HCT116 (cell line): Measurements from ENCODE around the gene WNK2. TPM values are rescaled to one million over a fixed set of nuclear protein-coding genes. Genes with fewer than 3 reads are reported as not detected.

Experiments
- ATAC-seq: fragments of 200-7000 bp; cut with Tn5 transposase; 2 replicates; pipeline ENCODE4 v1.9.1; 2020; ENCODE audit warnings: mild to moderate bottlenecking, moderate library complexity
- BruUV-seq: library from RNA; stranded (reverse); fragments of 400-500 nt; replicated peaks from 2 replicates; lab custom pipeline; 2021; lab: Mats Ljungman, UMichigan
- CTCF ChIA-PET: fragments of 300-600 bp; sonication (Branson Sonifier 250); formaldehyde crosslinking; loops from one replicate; lab custom pipeline; 2021; ENCODE audit warnings: antibody characterized with exemption; lab: Charles Lee
- POLR2A ChIA-PET: fragments of 300-600, 350-600 bp; sonication (Branson Sonifier 250); formaldehyde crosslinking; loops from one replicate; lab custom pipeline; 2021; ENCODE audit warnings: antibody characterized with exemption; lab: Charles Lee
- RAD21 ChIA-PET, 2 experiments: fragments of 300-600 bp; sonication (Branson Sonifier 250); formaldehyde crosslinking; loops; one replicate each; lab custom pipeline; 2023; ENCODE audit warnings: low total read pairs in 2 of 2; ENCODE audit not compliant: uncharacterized antibody in 2 of 2, unreplicated experiment in 2 of 2, low non-redundant PET in 1 of 2; lab: Charles Lee
- DNase-seq: peaks from one replicate; pipeline ENCODE4 v3.0.0-alpha.2; 2010; ENCODE audit warnings: low read depth, low spot score
- H2AFZ ChIP-seq: fragments of 200-600 bp; shearing (Covaris generic), sonication (generic); 2 replicates; pipeline ENCODE4 v1.6.1; 2017; ENCODE audit warnings: low read depth, mixed run types, mixed read lengths, antibody characterized with exemption, low read length; ENCODE audit not compliant: poor library complexity, severe bottlenecking
- H3K27ac ChIP-seq: 2 replicates; pipeline ENCODE4 v1.5.1; 2012; ENCODE audit warnings: low read depth, low read length
- H3K27me3 ChIP-seq: fragments of 200-600 bp; sonication (generic); 2 replicates; pipeline ENCODE4 v1.6.1; 2016; ENCODE audit warnings: mixed run types, low read length, mixed read lengths; ENCODE audit not compliant: insufficient read depth
- H3K36me3 ChIP-seq, 2 experiments: fragments of 200-500 bp in 1 of 2; fragments of 200-600 bp in 1 of 2; sonication (Bioruptor generic) in 1 of 2; sonication (generic) in 1 of 2; 2 replicates each; pipeline versions ENCODE4 v1.5.1 to v1.6.1; 2014 to 2016; ENCODE audit warnings: low read length in 2 of 2, inconsistent platforms in 1 of 2, mixed read lengths in 1 of 2, mixed run types in 1 of 2; ENCODE audit not compliant: insufficient read depth in 2 of 2, control insufficient read depth in 1 of 2
- H3K4me1 ChIP-seq, 2 experiments: fragments of 200-600 bp in 1 of 2; sonication (generic) in 1 of 2; 2 replicates each; pipeline versions ENCODE4 v1.5.1 to v1.6.1; 2012 to 2017; ENCODE audit warnings: low read length in 2 of 2, inconsistent platforms in 1 of 2, mild to moderate bottlenecking in 1 of 2, mixed read lengths in 1 of 2, mixed run types in 1 of 2, moderate library complexity in 1 of 2; ENCODE audit not compliant: insufficient read depth in 2 of 2, control insufficient read depth in 1 of 2
- H3K4me2 ChIP-seq: fragments of 200-600 bp; sonication (generic); 2 replicates; pipeline ENCODE4 v1.6.1; 2017; ENCODE audit warnings: mixed run types, low read length, mixed read lengths
- H3K4me3 ChIP-seq, 2 experiments: fragments of 200-600 bp in 1 of 2; sonication (generic) in 1 of 2; replicated peaks in 1 of 2; 2 replicates each; pipeline ENCODE4 v1.5.1; 2011 to 2016; ENCODE audit warnings: low read length in 2 of 2, control low read depth in 1 of 2, low read depth in 1 of 2, mild to moderate bottlenecking in 1 of 2, mixed read lengths in 1 of 2, mixed run types in 1 of 2
- H3K79me2 ChIP-seq: fragments of 200-600 bp; sonication (generic); 2 replicates; pipeline ENCODE4 v1.6.1; 2017; ENCODE audit warnings: mild to moderate bottlenecking, mixed run types, low read length, moderate library complexity, mixed read lengths; ENCODE audit not compliant: insufficient read depth
- H3K9ac ChIP-seq: fragments of 200-600 bp; sonication (generic); 2 replicates; pipeline ENCODE4 v1.6.1; 2016; ENCODE audit warnings: low read length, mixed read lengths
- H3K9me2 ChIP-seq: fragments of 200-600 bp; sonication (generic), shearing (Covaris generic); 2 replicates; pipeline ENCODE4 v1.6.1; 2017; ENCODE audit warnings: mixed run types, mild to moderate bottlenecking, moderate library complexity; ENCODE audit not compliant: insufficient read depth
- H3K9me3 ChIP-seq, 2 experiments: fragments of 200-500 bp in 1 of 2; fragments of 200-600 bp in 1 of 2; sonication (Bioruptor generic) in 1 of 2; sonication (generic) in 1 of 2; 2 replicates each; pipeline ENCODE4 v1.6.1; 2014 to 2017; ENCODE audit warnings: low read length in 2 of 2, mixed read lengths in 2 of 2, inconsistent platforms in 1 of 2, low read depth in 1 of 2, mild to moderate bottlenecking in 1 of 2, mixed run types in 1 of 2, moderate library complexity in 1 of 2; ENCODE audit not compliant: control insufficient read depth in 1 of 2, insufficient read depth in 1 of 2
- H4K20me1 ChIP-seq: fragments of 200-600 bp; sonication (generic), shearing (Covaris generic); 2 replicates; pipeline ENCODE4 v1.6.1; 2017; ENCODE audit warnings: mixed run types, mild to moderate bottlenecking, moderate library complexity; ENCODE audit not compliant: insufficient read depth
- ATF3 ChIP-seq: IDR thresholded peaks from 2 replicates; pipeline ENCODE4 v1.6.1; 2012
- CTCF ChIP-seq, 3 experiments: fragments of 200-600 bp in 1 of 3; sonication (generic) in 1 of 3; IDR thresholded peaks in 2 of 3; conservative IDR thresholded peaks in 1 of 3; 2 replicates each; pipeline ENCODE4 v1.5.1; 2012 to 2017; ENCODE audit warnings: low read depth in 2 of 3, low read length in 2 of 3, antibody characterized with exemption in 1 of 3, borderline replicate concordance in 1 of 3, control low read depth in 1 of 3, mild to moderate bottlenecking in 1 of 3, mixed read lengths in 1 of 3, mixed run types in 1 of 3, moderate library complexity in 1 of 3; ENCODE audit not compliant: insufficient read depth in 1 of 3
- EZH2phosphoT487 ChIP-seq: fragments of 200-600 bp; IDR thresholded peaks from 2 replicates; pipeline ENCODE4 v1.6.1; 2018; ENCODE audit warnings: antibody characterized with exemption, borderline replicate concordance
- JUND ChIP-seq: IDR thresholded peaks from 2 replicates; pipeline ENCODE4 v1.6.1; 2012
- POLR2A ChIP-seq: IDR thresholded peaks from 2 replicates; pipeline ENCODE4 v1.7.0; 2011; ENCODE audit warnings: borderline replicate concordance; ENCODE audit not compliant: insufficient read depth, insufficient read length; ENCODE audit errors: extremely low read depth
- RAD21 ChIP-seq: IDR thresholded peaks from 2 replicates; pipeline ENCODE4 v1.6.1; 2012; ENCODE audit warnings: low read depth, mild to moderate bottlenecking
- SP1 ChIP-seq: IDR thresholded peaks from 2 replicates; pipeline ENCODE4 v1.6.1; 2012; ENCODE audit warnings: low read depth
- TCF7L2 ChIP-seq: IDR thresholded peaks from 2 replicates; pipeline ENCODE4 v1.7.0; 2011; ENCODE audit warnings: borderline replicate concordance, inconsistent platforms; ENCODE audit not compliant: insufficient read depth, insufficient read length; ENCODE audit errors: extremely low read depth
- ZBTB33 ChIP-seq: IDR thresholded peaks from 2 replicates; pipeline ENCODE4 v1.6.1; 2011; ENCODE audit warnings: mild to moderate bottlenecking, low read length, moderate library complexity; ENCODE audit not compliant: insufficient replicate concordance; ENCODE audit errors: extremely low read depth
- ZFX ChIP-seq: fragments of 450-650 bp; IDR thresholded peaks from 2 replicates; pipeline ENCODE4 v1.6.1; 2017
- ZNF274 ChIP-seq: fragments of 200-500 bp; sonication (Bioruptor generic); IDR thresholded peaks from 2 replicates; pipeline ENCODE4 v1.6.1; 2014; ENCODE audit warnings: mild to moderate bottlenecking, low read depth, low read length, inconsistent platforms
- intact Hi-C: fragments of 100-400 bp; cut with micrococcal nuclease; formaldehyde crosslinking; loops from 2 replicates; pipeline ENCODE4 v1.10.0; 2022
- total RNA-seq: library from RNA; stranded (reverse); gene quantifications from one replicate; pipeline ENCODE4 v1.2.1, GENCODE V29; 2021; ENCODE audit not compliant: unreplicated experiment
- TF ChIP-seq, protein P1 (sequence below): IDR thresholded peaks from 2 replicates; pipeline ENCODE4 v1.6.1; 2012; ENCODE audit warnings: low read depth
- TF ChIP-seq, protein P2 (sequence below): IDR thresholded peaks from 2 replicates; pipeline ENCODE4 v1.6.1; 2012

Gene WNK2
- total RNA-seq, 1 experiment from 2014 or later: 24.4 TPM

DNA sequence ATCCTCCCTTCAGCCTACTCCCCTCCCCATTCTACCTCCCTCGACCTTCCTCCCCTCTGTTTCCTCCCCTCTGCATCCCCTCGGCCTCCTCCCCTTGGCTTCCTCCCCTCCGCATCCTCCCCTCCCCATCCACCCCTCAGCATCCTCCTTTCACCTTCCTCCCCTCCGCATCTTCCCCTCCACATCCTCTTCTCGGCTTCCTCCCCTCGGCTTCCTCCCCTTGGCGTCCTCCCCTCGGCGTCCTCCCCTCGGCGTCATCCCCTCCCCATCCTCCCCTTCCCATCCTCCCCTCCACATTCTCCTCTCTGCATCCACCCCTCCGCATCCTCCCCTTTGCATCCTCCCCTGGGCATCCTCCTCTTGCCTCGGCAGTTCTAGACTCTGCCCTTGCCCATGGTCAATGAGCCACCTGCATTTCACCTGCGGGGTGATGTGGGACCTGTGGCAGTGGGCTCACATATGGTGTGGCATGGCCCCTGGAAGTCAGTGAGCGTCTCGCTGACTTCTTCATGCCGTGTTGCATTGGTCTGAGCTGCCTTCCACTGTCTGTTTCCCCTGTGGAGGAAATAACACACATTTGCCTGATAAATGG is 113.0 kb downstream of the WNK2 start:
- POLR2A ChIA-PET: no interaction called here
- Histone ChIP-seq H3K79me2 (no peaks in the 10 kb centered on the region), H3K4me1 (no peaks in the 10 kb centered on the region)

More for the DNA sequence above, 113.0 kb downstream of the WNK2 start:
- TF ChIP-seq SP1 (no peak), CTCF (IDR thresholded peaks at IDR 0.05 in 2 of 3, conservative IDR thresholded peaks at IDR 0.05 in 1 of 3; ENCODE audit: borderline replicate concordance in 1 of 3, insufficient read depth in 1 of 3, low read depth in 2 of 3, low read length in 2 of 3) (no peak), ZFX (no peak), POLR2A (no peak), TCF7L2 (no peak), EZH2phosphoT487 (no peak), ATF3 (no peak), ZBTB33 (no peak), RAD21 (no peak), JUND (no peak), ZNF274 (no peak)
- TF ChIP-seq, protein P1, sequence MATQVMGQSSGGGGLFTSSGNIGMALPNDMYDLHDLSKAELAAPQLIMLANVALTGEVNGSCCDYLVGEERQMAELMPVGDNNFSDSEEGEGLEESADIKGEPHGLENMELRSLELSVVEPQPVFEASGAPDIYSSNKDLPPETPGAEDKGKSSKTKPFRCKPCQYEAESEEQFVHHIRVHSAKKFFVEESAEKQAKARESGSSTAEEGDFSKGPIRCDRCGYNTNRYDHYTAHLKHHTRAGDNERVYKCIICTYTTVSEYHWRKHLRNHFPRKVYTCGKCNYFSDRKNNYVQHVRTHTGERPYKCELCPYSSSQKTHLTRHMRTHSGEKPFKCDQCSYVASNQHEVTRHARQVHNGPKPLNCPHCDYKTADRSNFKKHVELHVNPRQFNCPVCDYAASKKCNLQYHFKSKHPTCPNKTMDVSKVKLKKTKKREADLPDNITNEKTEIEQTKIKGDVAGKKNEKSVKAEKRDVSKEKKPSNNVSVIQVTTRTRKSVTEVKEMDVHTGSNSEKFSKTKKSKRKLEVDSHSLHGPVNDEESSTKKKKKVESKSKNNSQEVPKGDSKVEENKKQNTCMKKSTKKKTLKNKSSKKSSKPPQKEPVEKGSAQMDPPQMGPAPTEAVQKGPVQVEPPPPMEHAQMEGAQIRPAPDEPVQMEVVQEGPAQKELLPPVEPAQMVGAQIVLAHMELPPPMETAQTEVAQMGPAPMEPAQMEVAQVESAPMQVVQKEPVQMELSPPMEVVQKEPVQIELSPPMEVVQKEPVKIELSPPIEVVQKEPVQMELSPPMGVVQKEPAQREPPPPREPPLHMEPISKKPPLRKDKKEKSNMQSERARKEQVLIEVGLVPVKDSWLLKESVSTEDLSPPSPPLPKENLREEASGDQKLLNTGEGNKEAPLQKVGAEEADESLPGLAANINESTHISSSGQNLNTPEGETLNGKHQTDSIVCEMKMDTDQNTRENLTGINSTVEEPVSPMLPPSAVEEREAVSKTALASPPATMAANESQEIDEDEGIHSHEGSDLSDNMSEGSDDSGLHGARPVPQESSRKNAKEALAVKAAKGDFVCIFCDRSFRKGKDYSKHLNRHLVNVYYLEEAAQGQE: no peak
- TF ChIP-seq, protein P2, sequence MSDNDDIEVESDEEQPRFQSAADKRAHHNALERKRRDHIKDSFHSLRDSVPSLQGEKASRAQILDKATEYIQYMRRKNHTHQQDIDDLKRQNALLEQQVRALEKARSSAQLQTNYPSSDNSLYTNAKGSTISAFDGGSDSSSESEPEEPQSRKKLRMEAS: no peak
- Histone ChIP-seq H3K9me2 (no peaks in the 10 kb centered on the region), H3K4me2 (no peak overlapping the region), H3K4me3 (no peak overlapping the region), H3K27ac (no peak overlapping the region), H3K36me3 (no peaks in the 10 kb centered on the region; a peak in 1 of 4 replicates), H3K9me3 (no peaks in the 10 kb centered on the region), H4K20me1 (no peaks in the 10 kb centered on the region), H3K27me3 (no peaks in the 10 kb centered on the region), H3K9ac (no peak overlapping the region), H2AFZ (no peak overlapping the region)
- BruUV-seq: no TSS peak
- RAD21 ChIA-PET: no interaction called here
- intact Hi-C loops: no loop called here
- ATAC-seq (no peak), DNase-seq (no peak)
- CTCF ChIA-PET: no interaction called here
